Cardiac ventricle fibroblast (primary cell): ENCODE results near the gene ZNF800. TPM values are rescaled to one million over a fixed set of nuclear protein-coding genes. Genes with fewer than 3 reads are reported as not detected.

Experiments used
- total RNA-seq: library from RNA; depleted of rRNA; stranded (reverse); fragments of >200 nt; gene quantifications from 2 replicates; pipeline ENCODE4 v1.2.3, GENCODE V29; 2015

ZNF800 gene, protein sequence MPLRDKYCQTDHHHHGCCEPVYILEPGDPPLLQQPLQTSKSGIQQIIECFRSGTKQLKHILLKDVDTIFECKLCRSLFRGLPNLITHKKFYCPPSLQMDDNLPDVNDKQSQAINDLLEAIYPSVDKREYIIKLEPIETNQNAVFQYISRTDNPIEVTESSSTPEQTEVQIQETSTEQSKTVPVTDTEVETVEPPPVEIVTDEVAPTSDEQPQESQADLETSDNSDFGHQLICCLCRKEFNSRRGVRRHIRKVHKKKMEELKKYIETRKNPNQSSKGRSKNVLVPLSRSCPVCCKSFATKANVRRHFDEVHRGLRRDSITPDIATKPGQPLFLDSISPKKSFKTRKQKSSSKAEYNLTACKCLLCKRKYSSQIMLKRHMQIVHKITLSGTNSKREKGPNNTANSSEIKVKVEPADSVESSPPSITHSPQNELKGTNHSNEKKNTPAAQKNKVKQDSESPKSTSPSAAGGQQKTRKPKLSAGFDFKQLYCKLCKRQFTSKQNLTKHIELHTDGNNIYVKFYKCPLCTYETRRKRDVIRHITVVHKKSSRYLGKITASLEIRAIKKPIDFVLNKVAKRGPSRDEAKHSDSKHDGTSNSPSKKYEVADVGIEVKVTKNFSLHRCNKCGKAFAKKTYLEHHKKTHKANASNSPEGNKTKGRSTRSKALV
- 17.3 and 19.7 TPM in 2 replicates for total RNA-seq

DNA sequence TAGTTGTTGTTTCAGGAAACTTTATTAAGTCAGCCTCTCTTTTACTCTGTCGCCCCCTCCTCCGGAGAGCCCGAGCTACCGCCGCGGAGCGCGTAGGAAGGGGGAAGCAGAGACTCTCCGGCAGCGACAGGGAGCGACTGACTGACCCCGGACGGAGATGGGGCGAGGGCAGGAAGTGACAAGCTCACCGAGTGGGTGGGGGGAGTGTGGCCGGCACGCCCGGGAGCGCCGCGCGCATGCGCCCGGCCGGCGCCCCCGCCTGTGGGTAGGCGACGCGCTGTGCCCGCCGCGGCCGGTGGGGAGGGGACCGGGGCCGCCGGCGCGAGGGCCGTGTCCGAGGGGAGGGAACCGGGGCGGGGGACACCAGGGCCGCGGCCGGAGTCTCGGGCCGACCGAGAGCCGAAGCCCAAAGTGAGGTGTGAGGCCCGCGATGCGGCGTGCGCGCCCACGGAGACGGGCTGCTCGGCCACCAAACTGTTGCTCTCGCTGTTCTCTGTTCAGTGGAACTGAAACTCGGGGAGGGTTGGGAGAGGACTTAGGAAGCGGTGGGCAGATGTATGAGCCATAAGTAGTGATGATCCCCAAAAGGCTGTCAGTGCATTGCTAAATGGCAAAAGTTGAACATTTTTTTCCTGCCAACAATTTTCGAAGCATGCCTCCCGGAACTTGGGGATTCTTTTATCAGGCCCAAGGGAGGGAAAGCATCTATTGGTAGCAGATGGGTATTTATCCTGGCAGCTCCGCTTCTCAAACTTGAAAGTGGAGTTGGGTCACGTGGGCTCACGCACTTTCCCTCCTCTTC, at the start of gene ZNF800:
Gene ZNF800 (minus strand): TSS at position 143 of the 802 bp plus-strand sequence. CDS start 1,151 bp downstream, outside the sequence.

Other genes starting within 250 kb of the ZNF800 start
- not detected in 2 replicates for gene GRM8, start 139.8 kb downstream of the ZNF800 start, total RNA-seq
- 14.2 and 17.0 TPM in 2 replicates for gene GCC1, start 192.9 kb upstream of the ZNF800 start, total RNA-seq
- 223 and 228 TPM in 2 replicates for gene ARF5, start 195.7 kb upstream of the ZNF800 start, total RNA-seq
- 0.39 and 3.7 TPM in 2 replicates for gene FSCN3, start 201.0 kb upstream of the ZNF800 start, total RNA-seq
- not detected in 2 replicates for gene PAX4, start 225.4 kb upstream of the ZNF800 start, total RNA-seq